Natural killer cell treated with Interleukin-12 subunit alpha and Interleukin-12 subunit beta and Interleukin-15 and Interleukin-18, amount 100 ng/mL, for 72 hours (primary cell): ENCODE data around the gene TRPM3. TPM values are rescaled to one million over a fixed set of nuclear protein-coding genes. Genes with fewer than 3 reads are reported as not detected.
"Not testable (repeated sequence)": the region's sequence is repeated elsewhere in the genome, so short reads cannot be mapped to it uniquely, and the experiment has no call there.

Experiments used
- ATAC-seq, 2 donors: fragments of 150-1000 bp; cut with Tn5 transposase in 1 of 2; sonication (Bioruptor Pico), chemical (Tn5 transposase) in 1 of 2; 2 replicates each; pipeline ENCODE4 v1.10.0; 2021
- DNase-seq: peaks from one replicate; pipeline ENCODE4 v3.0.0; 2022; ENCODE audit warnings: low spot score
- H3K27ac Mint-ChIP-seq, 2 donors: 1 replicate in 1 of 2; 2 replicates in 1 of 2; pipeline ENCODE4 v1.8.0; 2022; ENCODE audit warnings: mixed read lengths in 2 of 2, mild to moderate bottlenecking in 1 of 2, moderate library complexity in 1 of 2
- H3K27me3 Mint-ChIP-seq, 2 donors: 1 replicate in 1 of 2; 2 replicates in 1 of 2; pipeline ENCODE4 v1.8.0; 2022; ENCODE audit warnings: mixed read lengths in 2 of 2
- H3K36me3 Mint-ChIP-seq: one replicate; pipeline ENCODE4 v1.8.0; 2022; ENCODE audit warnings: mixed read lengths
- H3K4me1 Mint-ChIP-seq, 2 donors: 1 replicate in 1 of 2; 2 replicates in 1 of 2; pipeline ENCODE4 v1.8.0; 2022; ENCODE audit warnings: low read depth in 2 of 2, mixed read lengths in 2 of 2, mild to moderate bottlenecking in 1 of 2
- H3K4me3 Mint-ChIP-seq: one replicate; pipeline ENCODE4 v1.8.0; 2022; ENCODE audit warnings: mixed read lengths
- H3K9me3 Mint-ChIP-seq: 2 replicates; pipeline ENCODE4 v1.8.0; 2022; ENCODE audit warnings: mixed read lengths
- total RNA-seq, 2 donors: library from RNA; stranded (reverse); gene quantifications; one replicate each; pipeline ENCODE4 v1.2.3, GENCODE V29; 2022

Gene TRPM3
- total RNA-seq, 2 donors from 2014 or later: not detected

DNA sequence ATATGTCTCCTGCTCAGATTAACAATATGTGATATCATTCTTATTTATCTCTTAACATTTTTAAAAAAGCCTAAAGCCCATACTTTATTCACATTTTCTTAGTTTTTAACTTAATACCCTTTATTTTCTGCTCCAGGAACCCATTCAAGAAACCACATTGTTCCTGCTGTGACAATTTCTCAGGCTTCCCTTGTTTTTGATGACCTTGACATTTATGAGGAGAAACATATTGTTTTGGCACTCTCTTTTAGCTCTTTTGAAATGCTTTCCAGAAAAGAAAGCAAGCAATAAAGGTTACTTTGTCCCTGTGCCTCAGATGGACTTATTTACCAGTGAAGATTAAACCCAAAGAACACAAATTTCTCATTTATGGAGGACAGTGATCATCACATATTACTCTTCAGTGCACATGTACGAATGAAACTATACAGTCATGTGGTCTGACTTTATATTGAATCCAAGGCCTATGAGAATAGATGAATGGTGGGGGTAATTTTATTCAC is 445.5 kb downstream of the TRPM3 start:
- Mint-ChIP-seq H3K4me1 (no peaks in the 10 kb centered on the region), H3K27me3 (peaks cover 4 to 15% of the 10 kb centered on the region in 2 donors), H3K9me3 (no peaks in the 10 kb centered on the region), H3K4me3 (no peak overlapping the region), H3K27ac (no peak overlapping the region), H3K36me3 (no peaks in the 10 kb centered on the region)
- ATAC-seq (no peak), DNase-seq (no peak)

DNA sequence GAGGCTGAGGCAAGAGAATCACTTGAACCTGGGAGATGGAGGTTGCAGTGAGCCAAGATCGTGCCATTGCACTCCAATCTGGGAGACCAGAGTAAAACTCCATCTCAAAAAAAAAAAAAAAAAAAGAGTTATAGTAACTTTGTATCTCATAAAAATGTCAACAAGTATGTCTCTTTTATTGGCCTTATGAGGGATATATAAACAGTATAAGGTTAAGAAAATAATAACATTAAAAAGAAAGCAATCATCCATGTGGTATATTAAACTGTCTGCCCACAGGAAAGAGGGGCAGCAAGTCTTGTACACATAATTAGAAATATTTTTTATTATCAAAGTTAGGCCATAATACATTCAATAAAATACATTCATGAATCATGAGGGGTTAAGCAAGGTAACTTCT is 447.6 kb downstream of the TRPM3 start:
- peaks cover 4 to 8% of the 10 kb centered on the region in 2 donors for H3K27me3 Mint-ChIP-seq

DNA sequence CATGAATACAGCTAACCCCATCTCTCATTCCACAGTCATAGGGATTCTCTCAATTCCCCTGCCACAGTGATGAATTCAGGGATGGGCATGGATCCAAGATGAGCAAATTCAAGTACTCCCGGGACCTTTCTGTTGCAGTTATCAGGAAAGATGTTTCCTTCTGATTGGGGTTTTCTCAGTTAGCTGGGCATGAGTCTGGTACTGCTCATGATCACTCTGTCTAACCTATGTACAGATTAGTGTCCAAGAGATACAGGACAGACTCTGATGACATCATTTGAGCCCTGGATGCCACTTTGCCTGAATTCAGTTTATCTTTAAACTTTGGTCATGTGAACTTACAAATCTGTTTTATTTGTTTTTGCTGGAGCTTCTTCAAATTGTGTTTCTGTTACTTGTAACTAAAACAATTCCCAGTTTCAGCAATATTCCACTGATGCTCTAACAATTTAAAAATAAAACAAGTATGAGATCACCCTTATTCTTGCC is 449.2 kb downstream of the TRPM3 start:
- Mint-ChIP-seq H3K36me3 (no peaks in the 10 kb centered on the region), H3K4me1 (no peaks in the 10 kb centered on the region), H3K4me3 (no peak overlapping the region), H3K27me3 (peaks cover 2 to 8% of the 10 kb centered on the region in 2 donors), H3K9me3 (no peaks in the 10 kb centered on the region), H3K27ac (no peak overlapping the region)
- no peak for ATAC-seq
- no peak for DNase-seq

More for the DNA sequence above, 447.6 kb downstream of the TRPM3 start:
- Mint-ChIP-seq H3K4me1 (no peaks in the 10 kb centered on the region), H3K4me3 (no peak overlapping the region), H3K9me3 (no peaks in the 10 kb centered on the region), H3K36me3 (no peaks in the 10 kb centered on the region), H3K27ac (no peak overlapping the region)
- ATAC-seq: no peak
- DNase-seq: no peak

DNA sequence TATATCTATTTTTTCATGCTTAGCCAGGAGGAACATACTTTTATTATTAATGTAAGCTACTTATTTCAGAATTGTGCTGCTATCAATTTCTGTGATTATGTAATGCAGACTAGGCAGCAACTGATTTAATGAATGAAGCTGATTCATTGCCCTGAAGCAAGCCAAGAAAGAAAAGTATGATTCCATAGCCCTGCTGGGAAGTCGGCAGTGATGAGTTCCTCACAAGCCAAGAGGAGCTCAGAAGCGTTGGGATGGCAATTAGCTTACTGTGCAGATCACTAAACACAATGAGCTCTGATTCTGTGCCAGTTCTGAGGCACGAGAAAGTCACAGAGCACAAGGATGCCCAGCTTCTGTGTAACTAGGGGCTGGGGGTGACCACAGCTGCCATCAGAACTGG is 452.7 kb downstream of the TRPM3 start:
- no peaks in the 10 kb centered on the region for H3K36me3 Mint-ChIP-seq
- DNase-seq: no peak
- peaks cover 5 to 8% of the 10 kb centered on the region in 2 donors for H3K27me3 Mint-ChIP-seq
- no peaks in the 10 kb centered on the region for H3K9me3 Mint-ChIP-seq
- peaks cover 7% of the 10 kb centered on the region in 2 donors for H3K4me1 Mint-ChIP-seq
- ATAC-seq: no peak
- no peak overlapping the region for H3K4me3 Mint-ChIP-seq
- H3K27ac Mint-ChIP-seq: no peak overlapping the region

DNA sequence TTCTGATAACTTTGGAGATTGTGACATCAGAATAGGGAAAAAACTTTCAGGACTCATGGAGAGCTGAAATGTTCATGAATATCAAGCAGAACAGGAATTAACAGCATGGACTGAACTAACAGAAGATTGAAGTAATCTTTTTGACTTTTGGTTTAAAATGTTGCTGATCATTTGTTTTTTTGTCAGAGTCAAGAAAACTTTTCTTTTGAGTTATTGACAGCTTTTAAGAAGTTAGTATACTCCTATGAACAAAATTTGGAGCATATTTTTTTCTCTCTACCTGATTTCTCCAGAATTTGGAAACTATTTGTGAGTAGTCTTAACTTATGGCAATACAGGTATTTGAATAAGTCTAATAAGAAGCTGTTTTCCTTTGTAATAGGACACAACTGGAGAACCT is 462.7 kb downstream of the TRPM3 start:
- no peak overlapping the region for H3K27ac Mint-ChIP-seq
- peaks cover 9 to 16% of the 10 kb centered on the region in 2 donors for H3K27me3 Mint-ChIP-seq
- no peak for DNase-seq
- H3K9me3 Mint-ChIP-seq: peaks cover 5% of the 10 kb centered on the region
- H3K36me3 Mint-ChIP-seq: peaks cover 4% of the 10 kb centered on the region
- no peak for ATAC-seq
- H3K4me3 Mint-ChIP-seq: no peak overlapping the region
- no peaks in the 10 kb centered on the region for H3K4me1 Mint-ChIP-seq

DNA sequence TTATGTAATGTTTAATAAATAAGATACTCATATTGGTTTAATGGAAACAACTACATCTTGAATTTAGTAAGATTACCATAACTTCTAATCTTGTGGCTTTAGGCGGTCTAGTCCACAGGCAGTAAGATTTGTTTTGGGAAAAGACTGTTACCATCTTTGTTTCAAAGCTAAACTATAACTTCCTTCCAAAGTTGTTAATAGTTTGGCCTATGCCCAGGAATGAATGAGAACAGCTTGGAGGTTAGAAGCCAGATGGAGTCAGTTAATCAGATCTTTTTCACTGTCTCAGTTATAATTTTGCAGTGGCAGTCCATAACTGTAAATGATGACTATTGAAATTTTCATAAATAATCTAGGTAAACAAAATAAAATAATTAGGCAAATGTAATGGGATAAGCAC is 465.1 kb downstream of the TRPM3 start:
- peaks cover 0 to 9% of the 10 kb centered on the region in 2 donors for H3K27me3 Mint-ChIP-seq
- no peak overlapping the region for H3K27ac Mint-ChIP-seq
- H3K9me3 Mint-ChIP-seq: peaks cover 5% of the 10 kb centered on the region
- no peaks in the 10 kb centered on the region for H3K4me1 Mint-ChIP-seq
- DNase-seq (no peak), ATAC-seq (no peak)
- no peak overlapping the region for H3K4me3 Mint-ChIP-seq
- H3K36me3 Mint-ChIP-seq: peaks cover 4% of the 10 kb centered on the region

DNA sequence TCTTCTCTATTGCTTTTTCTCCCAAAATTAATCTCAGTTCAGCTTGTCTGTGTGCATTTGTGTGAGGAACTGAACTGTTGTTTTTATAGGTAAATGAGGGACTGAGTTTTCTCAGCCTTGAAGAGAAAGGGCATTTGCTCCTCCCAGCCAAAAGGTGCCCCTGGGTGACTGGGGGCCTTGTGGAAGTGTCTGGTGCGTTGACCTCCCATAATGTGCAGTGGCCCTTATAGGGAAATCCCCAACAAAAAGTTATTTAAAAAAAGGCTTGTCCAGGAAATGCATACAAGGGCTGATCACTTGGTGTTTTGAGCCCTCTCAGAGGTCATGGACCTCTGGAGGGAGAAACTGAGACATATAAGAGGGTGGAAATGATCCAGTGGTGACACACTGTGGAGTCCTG is 467.3 kb downstream of the TRPM3 start:
- DNase-seq (no peak), ATAC-seq (no peak)
- no peaks in the 10 kb centered on the region for H3K4me1 Mint-ChIP-seq
- no peaks in the 10 kb centered on the region for H3K9me3 Mint-ChIP-seq
- no peak overlapping the region for H3K27ac Mint-ChIP-seq
- H3K27me3 Mint-ChIP-seq: peaks cover 4 to 6% of the 10 kb centered on the region in 2 donors
- no peak overlapping the region for H3K4me3 Mint-ChIP-seq
- no peaks in the 10 kb centered on the region for H3K36me3 Mint-ChIP-seq

DNA sequence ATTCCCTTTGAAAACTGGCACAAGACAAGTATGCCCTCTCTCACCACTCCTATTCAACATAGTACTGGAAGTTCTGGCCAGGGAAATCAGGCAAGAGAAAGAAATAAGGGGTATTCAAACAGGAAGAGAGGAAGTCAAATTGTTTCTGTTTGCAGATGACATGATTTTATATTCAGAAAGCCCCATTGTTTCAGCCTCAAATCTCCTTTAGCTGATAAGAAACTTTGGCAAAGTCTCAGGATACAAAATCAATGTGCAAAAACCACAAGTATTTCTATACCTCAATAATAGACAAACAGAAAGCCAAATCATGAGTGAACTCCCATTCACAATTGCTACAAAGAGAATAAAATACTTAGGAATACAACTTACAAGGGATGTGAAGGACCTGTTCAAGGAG is 476.8 kb downstream of the TRPM3 start:
- not testable (repeated sequence) for DNase-seq, H3K4me3 Mint-ChIP-seq, ATAC-seq, H3K4me1 Mint-ChIP-seq, H3K36me3 Mint-ChIP-seq, H3K27ac Mint-ChIP-seq, H3K9me3 Mint-ChIP-seq
- H3K27me3 Mint-ChIP-seq: peaks cover 9 to 12% of the 10 kb centered on the region in 2 donors

DNA sequence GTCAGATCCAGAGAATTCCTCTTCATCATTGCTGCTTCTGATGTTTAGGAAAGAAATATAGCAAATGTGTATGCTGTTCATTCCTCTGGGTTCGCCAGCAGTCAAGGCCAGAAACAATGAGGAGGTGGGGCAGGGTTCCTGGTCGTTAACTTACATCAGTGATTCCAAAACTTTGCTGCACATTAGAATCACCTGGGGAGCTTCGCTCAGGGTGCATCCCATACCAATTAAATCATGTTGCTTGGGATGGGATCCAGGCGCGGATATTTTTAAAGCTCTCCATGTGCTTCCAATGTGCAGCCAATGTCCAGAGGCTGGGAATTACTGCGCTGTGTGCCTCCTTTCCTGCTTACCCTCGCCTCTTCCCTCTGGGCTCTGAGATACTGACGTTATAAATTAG is 479.1 kb downstream of the TRPM3 start:
- no peak overlapping the region for H3K27ac Mint-ChIP-seq
- no peak for ATAC-seq
- H3K4me3 Mint-ChIP-seq: no peak overlapping the region
- no peaks in the 10 kb centered on the region for H3K36me3 Mint-ChIP-seq
- no peaks in the 10 kb centered on the region for H3K9me3 Mint-ChIP-seq
- peaks cover under 1 to 11% of the 10 kb centered on the region in 2 donors for H3K27me3 Mint-ChIP-seq
- H3K4me1 Mint-ChIP-seq: no peaks in the 10 kb centered on the region
- DNase-seq: no peak

DNA sequence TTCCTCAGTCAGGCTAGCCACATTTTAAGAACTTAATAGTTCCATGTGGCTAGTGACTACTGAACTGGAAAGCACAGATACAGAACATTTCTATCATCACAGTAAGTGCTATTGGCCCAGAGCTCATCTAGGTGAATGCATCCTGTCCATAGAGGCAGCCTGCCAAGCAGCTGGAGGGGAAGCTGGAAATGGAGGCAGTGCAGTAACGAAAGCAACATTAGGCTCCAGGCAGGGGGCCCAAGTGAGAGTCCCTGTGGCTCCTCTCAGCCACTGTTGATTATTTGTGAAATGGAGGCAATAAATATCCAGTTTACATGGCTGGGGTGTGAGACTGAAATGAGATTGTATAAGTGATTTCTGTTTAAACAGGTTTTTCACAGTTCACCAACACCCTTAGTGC is 479.8 kb downstream of the TRPM3 start:
- ATAC-seq (no peak), DNase-seq (no peak)
- H3K36me3 Mint-ChIP-seq: no peaks in the 10 kb centered on the region
- no peaks in the 10 kb centered on the region for H3K4me1 Mint-ChIP-seq
- no peak overlapping the region for H3K27ac Mint-ChIP-seq
- H3K9me3 Mint-ChIP-seq: no peaks in the 10 kb centered on the region
- H3K4me3 Mint-ChIP-seq: no peak overlapping the region
- peaks cover 0 to 11% of the 10 kb centered on the region in 2 donors for H3K27me3 Mint-ChIP-seq

DNA sequence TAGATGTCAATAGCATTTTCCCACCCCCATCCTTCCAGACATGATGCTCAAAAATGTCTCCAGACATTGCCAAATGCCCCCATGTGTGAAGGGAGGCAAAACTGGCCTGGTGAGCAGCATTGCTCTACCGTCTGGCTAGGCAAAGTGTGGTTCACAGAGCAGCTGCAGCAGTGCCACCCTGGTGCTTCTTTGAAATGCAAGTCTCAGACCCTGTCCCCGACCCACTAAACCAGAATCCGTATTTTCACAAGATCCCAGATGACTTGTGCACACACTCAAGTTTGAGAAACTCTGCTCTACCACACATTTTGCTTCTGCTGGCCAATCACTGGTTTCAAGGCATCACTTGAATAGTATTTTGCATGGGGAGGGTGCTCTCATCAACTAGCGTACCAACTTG is 480.4 kb downstream of the TRPM3 start:
- Mint-ChIP-seq H3K9me3 (no peaks in the 10 kb centered on the region), H3K4me1 (no peaks in the 10 kb centered on the region), H3K27me3 (peaks cover 0 to 9% of the 10 kb centered on the region in 2 donors), H3K36me3 (no peaks in the 10 kb centered on the region), H3K27ac (no peak overlapping the region), H3K4me3 (no peak overlapping the region)
- DNase-seq (no peak), ATAC-seq (no peak)

DNA sequence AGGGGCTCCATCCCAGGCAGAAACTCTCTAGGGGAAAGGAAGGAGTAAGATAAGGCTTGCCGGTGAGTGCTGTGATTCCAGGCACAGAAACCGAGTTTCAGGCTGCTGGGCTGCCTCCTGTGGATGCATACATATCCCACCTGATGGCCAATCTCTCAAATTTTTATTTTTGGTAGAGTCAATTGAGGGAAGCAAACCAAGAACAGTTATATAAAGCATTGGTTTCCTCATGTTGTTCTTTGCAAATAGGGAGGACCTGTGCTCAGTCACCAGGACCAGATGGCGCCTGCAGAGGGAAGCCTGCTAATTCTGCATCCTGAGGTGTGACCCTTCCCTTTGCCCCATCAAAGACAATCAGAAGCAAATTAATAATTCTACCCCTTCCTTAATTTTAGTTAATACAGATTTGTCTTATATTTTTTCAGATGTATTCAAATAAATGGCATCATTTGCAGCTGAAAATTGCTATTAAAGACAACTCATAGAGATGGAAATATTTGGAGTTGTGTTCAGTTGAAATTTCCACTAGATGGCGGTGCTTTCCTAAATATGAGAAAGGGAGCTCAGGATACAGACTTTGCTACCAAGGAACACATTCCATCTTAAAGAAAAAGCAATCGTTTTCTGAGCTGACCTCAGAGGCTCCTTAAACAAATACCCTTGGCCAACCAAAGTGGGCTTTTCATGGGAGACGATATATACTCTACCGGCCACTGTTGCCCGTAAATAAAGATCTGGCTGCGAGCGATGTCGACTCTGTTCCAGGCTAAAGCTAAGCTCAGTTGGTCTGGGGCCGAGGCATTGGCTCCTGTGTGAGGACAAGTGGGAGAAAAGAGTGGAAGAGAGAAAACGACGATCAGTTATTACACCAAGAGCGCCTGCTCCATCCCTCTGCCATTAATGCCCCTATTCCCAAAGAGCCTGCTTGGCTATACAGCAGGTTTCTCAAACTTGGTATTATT is 481.3 kb downstream of the TRPM3 start:
- no peak for DNase-seq
- no peaks in the 10 kb centered on the region for H3K36me3 Mint-ChIP-seq
- no peaks in the 10 kb centered on the region for H3K4me1 Mint-ChIP-seq
- no peak overlapping the region for H3K27ac Mint-ChIP-seq
- H3K9me3 Mint-ChIP-seq: no peaks in the 10 kb centered on the region
- ATAC-seq: no peak
- no peak overlapping the region for H3K4me3 Mint-ChIP-seq
- H3K27me3 Mint-ChIP-seq: peaks cover 0 to 9% of the 10 kb centered on the region in 2 donors

DNA sequence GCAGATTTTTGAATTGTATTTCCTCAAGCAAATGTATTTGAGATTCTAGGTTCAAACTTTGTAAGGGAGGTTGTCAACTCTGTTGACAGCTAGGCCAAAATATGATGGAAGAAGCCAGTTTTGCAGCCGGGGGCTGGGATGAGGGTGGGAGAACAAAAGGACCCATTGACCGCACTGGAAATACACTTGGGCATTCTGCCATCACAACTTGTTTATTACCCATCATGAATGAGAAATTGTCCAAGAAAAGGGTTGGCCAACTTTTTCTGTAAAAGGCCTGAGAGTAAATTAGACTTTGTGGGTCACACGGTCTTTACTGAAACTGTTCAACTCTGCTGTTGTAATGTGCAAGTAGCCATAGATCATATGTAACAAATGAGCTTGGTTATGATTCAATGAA is 485.6 kb downstream of the TRPM3 start:
- ATAC-seq (no peak), DNase-seq (no peak)
- no peak overlapping the region for H3K27ac Mint-ChIP-seq
- H3K27me3 Mint-ChIP-seq: peaks cover 4 to 9% of the 10 kb centered on the region in 2 donors
- H3K4me3 Mint-ChIP-seq: no peak overlapping the region
- no peaks in the 10 kb centered on the region for H3K36me3 Mint-ChIP-seq
- no peaks in the 10 kb centered on the region for H3K9me3 Mint-ChIP-seq
- no peaks in the 10 kb centered on the region for H3K4me1 Mint-ChIP-seq

DNA sequence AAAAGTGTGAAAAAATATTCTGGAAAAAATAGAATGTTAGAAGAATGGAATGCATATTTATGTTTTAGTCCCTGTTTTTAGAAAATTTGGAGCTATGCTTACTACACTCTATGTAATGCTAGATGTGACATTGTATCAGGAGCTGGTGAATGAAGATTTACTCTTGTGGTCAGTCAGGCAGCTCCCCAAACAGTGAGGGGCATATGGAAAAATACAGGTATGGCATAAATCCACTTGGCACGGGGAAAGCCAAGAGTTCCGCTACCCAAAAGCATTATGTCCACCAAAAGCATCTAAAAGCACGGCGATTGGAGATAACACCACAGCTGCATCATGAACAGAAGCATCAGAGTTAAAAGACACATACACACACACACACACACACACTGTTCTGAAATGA is 486.7 kb downstream of the TRPM3 start:
- ATAC-seq (no peak), DNase-seq (no peak)
- Mint-ChIP-seq H3K9me3 (no peaks in the 10 kb centered on the region), H3K4me1 (peaks cover 2 to 3% of the 10 kb centered on the region in 2 donors), H3K27me3 (peaks cover 4 to 9% of the 10 kb centered on the region in 2 donors), H3K27ac (no peak overlapping the region), H3K4me3 (no peak overlapping the region), H3K36me3 (no peaks in the 10 kb centered on the region)
